ENCODE measurements around the gene STUM.

STUM gene

DNA sequence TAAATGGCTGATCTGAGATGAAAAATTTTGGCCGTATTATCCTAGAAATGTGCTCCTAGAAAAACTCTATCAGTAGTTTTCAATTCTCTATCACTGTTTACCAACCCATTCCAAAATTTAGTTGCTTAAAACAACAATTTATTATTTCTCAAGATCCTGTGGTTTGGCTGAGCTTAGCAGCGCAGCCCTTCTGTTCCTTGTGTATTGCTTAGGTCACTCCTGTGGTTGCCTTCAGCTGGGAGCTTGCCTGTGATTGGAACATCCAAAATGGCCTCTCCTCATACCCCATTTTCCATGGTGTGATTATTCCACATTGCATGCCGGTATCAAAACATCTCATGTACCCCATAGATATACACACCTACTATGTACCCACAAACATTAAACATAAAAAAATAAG, 22.8 kb upstream of the STUM start:
- no peak for DNase-seq
- no peaks in the 10 kb centered on the region for H3K4me1 Mint-ChIP-seq
- H3K36me3 Mint-ChIP-seq: no peaks in the 10 kb centered on the region
- no peak overlapping the region for H3K4me3 Mint-ChIP-seq
- H3K9me3 Mint-ChIP-seq: no peaks in the 10 kb centered on the region
- no peak overlapping the region for H3K27ac Mint-ChIP-seq
- CTCF ChIA-PET: interaction anchor here (1.1 kb wide), 1 partner anchor 68 kb away, joined by 3 read pairs; no protein-coding TSS in a partner anchor
- peaks cover 35% of the 10 kb centered on the region for H3K27me3 Mint-ChIP-seq

GRCh38 chr1:226526801-226527595, 21.6 kb upstream of the STUM start:
- Mint-ChIP-seq H3K4me3 (no peak overlapping the region), H3K9me3 (no peaks in the 10 kb centered on the region), H3K36me3 (no peaks in the 10 kb centered on the region), H3K27me3 (peaks cover 38% of the 10 kb centered on the region), H3K4me1 (no peaks in the 10 kb centered on the region), H3K27ac (no peak overlapping the region)
- CTCF ChIA-PET: no interaction called here
- DNase-seq: no peak

GRCh38 chr1:226529891-226530290, 18.7 kb upstream of the STUM start:
- Mint-ChIP-seq H3K27me3 (peaks cover 42% of the 10 kb centered on the region), H3K4me3 (no peak overlapping the region), H3K4me1 (no peaks in the 10 kb centered on the region), H3K27ac (no peak overlapping the region), H3K36me3 (no peaks in the 10 kb centered on the region), H3K9me3 (no peaks in the 10 kb centered on the region)
- DNase-seq: no peak
- CTCF ChIA-PET: no interaction called here

DNA sequence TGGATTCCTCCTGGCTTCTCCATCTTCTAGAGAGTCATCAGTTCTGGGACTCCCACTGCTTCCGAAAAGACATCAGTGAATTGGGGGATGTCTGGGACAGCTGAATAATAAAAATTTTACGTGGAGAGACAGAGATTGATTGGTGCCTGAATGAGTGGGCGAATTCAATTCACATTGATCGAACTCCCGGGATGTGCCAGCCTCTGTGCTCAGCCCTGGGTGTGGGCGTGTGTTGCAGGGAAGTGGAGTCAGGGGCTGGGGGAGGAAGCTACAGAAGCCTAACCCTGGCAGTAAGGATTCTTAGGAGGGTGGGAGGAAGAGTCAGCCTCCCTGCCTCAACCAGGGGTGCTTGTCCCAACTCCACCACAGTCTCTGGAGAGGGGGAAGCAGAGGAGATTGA, 18.0 kb upstream of the STUM start:
- H3K4me1 Mint-ChIP-seq: no peaks in the 10 kb centered on the region
- no peak overlapping the region for H3K4me3 Mint-ChIP-seq
- H3K27ac Mint-ChIP-seq: no peak overlapping the region
- DNase-seq: no peak
- CTCF ChIA-PET: interaction anchor here (0.9 kb wide), 1 partner anchor 12 kb away, joined by 3 read pairs; no protein-coding TSS in a partner anchor
- H3K36me3 Mint-ChIP-seq: no peaks in the 10 kb centered on the region
- H3K9me3 Mint-ChIP-seq: no peaks in the 10 kb centered on the region
- peaks cover 42% of the 10 kb centered on the region for H3K27me3 Mint-ChIP-seq

- Mint-ChIP-seq H3K27ac (no peak overlapping the region), H3K4me1 (no peaks in the 10 kb centered on the region), H3K9me3 (no peaks in the 10 kb centered on the region), H3K36me3 (no peaks in the 10 kb centered on the region), H3K4me3 (no peak overlapping the region), H3K27me3 (peaks cover 42% of the 10 kb centered on the region)
- CTCF ChIA-PET: interaction anchor here (0.9 kb wide), 1 partner anchor 13 kb away, joined by 3 read pairs; no protein-coding TSS in a partner anchor
- DNase-seq: no peak
Measured at GRCh38 chr1:226531360-226532093, 17.0 kb upstream of the STUM start.

GRCh38 chr1:226532553-226532952, 16.0 kb upstream of the STUM start:
- CTCF ChIA-PET: interaction anchor here (0.9 to 1.1 kb wide), 2 partner anchors 15 to 17 kb away, joined by 3 to 4 read pairs; partner anchors contain the start of gene STUM
- DNase-seq: no peak
- Mint-ChIP-seq H3K4me1 (no peaks in the 10 kb centered on the region), H3K27ac (no peak overlapping the region), H3K4me3 (no peak overlapping the region), H3K9me3 (no peaks in the 10 kb centered on the region), H3K36me3 (no peaks in the 10 kb centered on the region), H3K27me3 (peaks cover 42% of the 10 kb centered on the region)

DNA sequence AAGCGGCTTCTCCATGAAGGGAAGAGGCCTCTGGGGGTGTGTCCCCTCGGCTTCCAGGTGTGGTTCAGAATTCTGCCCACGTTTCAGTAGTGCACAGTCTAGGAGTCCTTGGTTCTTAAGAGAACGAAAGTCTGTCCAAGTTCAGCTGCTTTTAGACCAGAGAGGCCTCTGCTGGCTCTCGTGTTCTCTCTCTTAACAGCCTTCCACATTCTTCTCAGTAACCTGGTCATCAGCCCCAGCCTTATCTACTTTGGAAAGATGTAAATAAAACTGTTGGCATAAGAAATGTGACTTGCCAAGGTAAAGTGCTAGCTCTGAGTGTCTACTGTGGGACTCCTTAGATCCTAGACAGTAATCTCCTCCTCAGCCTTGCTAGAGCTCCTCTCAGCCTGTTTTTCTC, 15.3 kb upstream of the STUM start:
- Mint-ChIP-seq H3K4me3 (no peak overlapping the region), H3K36me3 (no peaks in the 10 kb centered on the region), H3K27me3 (peaks cover 42% of the 10 kb centered on the region), H3K9me3 (no peaks in the 10 kb centered on the region), H3K27ac (no peak overlapping the region), H3K4me1 (no peaks in the 10 kb centered on the region)
- CTCF ChIA-PET: interaction anchor here (0.9 to 1.1 kb wide), 2 partner anchors 14 to 16 kb away, joined by 3 to 4 read pairs; partner anchors contain the start of gene STUM
- no peak for DNase-seq

GRCh38 chr1:226534098-226534497, 14.5 kb upstream of the STUM start:
- Mint-ChIP-seq H3K9me3 (no peaks in the 10 kb centered on the region), H3K4me3 (no peak overlapping the region), H3K27me3 (peaks cover 38% of the 10 kb centered on the region), H3K4me1 (no peaks in the 10 kb centered on the region), H3K27ac (no peak overlapping the region), H3K36me3 (no peaks in the 10 kb centered on the region)
- CTCF ChIA-PET: interaction anchor here (1.3 kb wide), 1 partner anchor 13 kb away, joined by 3 read pairs; no protein-coding TSS in a partner anchor
- DNase-seq: no peak

DNA sequence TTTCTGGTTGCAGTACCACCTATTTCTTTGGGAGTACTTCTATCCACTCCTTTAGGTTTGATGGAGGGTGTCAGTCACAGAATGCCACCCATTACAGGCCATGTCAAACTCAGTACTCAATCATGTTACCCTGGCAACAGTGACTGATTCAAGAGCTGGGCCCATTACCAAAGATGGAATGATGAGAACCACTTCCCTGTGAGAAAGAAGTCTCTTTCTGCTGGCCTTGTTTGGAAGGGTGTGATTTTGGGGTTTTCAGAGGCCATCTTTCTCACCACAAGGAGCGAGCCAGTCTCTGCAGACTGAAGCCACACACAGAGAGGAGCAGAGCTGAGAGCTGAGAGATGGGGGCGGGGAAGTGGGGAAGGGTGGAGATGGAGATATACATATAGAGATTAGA, 13.9 kb upstream of the STUM start:
- Mint-ChIP-seq H3K4me3 (no peak overlapping the region), H3K27ac (no peak overlapping the region)

GRCh38 chr1:226535666-226536065, 12.9 kb upstream of the STUM start:
- CTCF ChIA-PET: no interaction called here
- no peak overlapping the region for H3K27ac Mint-ChIP-seq
- H3K27me3 Mint-ChIP-seq: peaks cover 27% of the 10 kb centered on the region
- no peak overlapping the region for H3K4me3 Mint-ChIP-seq
- H3K36me3 Mint-ChIP-seq: no peaks in the 10 kb centered on the region
- no peaks in the 10 kb centered on the region for H3K4me1 Mint-ChIP-seq
- DNase-seq: no peak
- H3K9me3 Mint-ChIP-seq: no peaks in the 10 kb centered on the region

More for the DNA sequence above, 13.9 kb upstream of the STUM start:
- Mint-ChIP-seq H3K9me3 (no peaks in the 10 kb centered on the region), H3K4me1 (no peaks in the 10 kb centered on the region), H3K27me3 (peaks cover 37% of the 10 kb centered on the region), H3K36me3 (no peaks in the 10 kb centered on the region)
- CTCF ChIA-PET: interaction anchor here (1.3 kb wide), 1 partner anchor 13 kb away, joined by 3 read pairs; no protein-coding TSS in a partner anchor
- no peak for DNase-seq

DNA sequence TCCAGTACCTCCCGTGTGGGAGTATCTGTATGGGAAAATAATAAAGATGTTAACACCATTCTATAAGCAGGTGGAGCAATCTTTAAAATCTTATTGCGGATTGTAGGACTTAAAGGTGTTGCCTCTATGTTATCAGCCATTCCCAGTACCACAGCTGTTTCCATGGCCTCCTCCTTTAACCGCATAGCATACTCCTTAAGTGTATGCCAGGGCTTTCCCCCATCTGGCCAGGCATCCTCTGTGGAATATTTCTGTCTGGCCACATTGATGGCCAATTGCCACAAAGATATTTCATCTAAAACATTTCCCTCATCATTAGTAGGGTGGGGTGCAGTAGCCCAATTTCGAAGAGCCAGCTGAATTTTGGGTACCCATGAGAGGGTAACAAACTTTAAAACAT, 7.3 kb upstream of the STUM start:
- no peak for DNase-seq
- H3K4me3 Mint-ChIP-seq: no peak overlapping the region
- H3K4me1 Mint-ChIP-seq: no peaks in the 10 kb centered on the region
- no peak overlapping the region for H3K27ac Mint-ChIP-seq
- no peaks in the 10 kb centered on the region for H3K9me3 Mint-ChIP-seq
- CTCF ChIA-PET: no interaction called here
- H3K36me3 Mint-ChIP-seq: no peaks in the 10 kb centered on the region
- H3K27me3 Mint-ChIP-seq: peaks cover 21% of the 10 kb centered on the region

GRCh38 chr1:226541631-226542622, 6.6 kb upstream of the STUM start:
- DNase-seq: no peak
- Mint-ChIP-seq H3K27ac (no peak overlapping the region), H3K9me3 (no peaks in the 10 kb centered on the region), H3K27me3 (peaks cover 28% of the 10 kb centered on the region), H3K4me1 (no peaks in the 10 kb centered on the region), H3K4me3 (no peak overlapping the region), H3K36me3 (no peaks in the 10 kb centered on the region)
- CTCF ChIA-PET: no interaction called here

DNA sequence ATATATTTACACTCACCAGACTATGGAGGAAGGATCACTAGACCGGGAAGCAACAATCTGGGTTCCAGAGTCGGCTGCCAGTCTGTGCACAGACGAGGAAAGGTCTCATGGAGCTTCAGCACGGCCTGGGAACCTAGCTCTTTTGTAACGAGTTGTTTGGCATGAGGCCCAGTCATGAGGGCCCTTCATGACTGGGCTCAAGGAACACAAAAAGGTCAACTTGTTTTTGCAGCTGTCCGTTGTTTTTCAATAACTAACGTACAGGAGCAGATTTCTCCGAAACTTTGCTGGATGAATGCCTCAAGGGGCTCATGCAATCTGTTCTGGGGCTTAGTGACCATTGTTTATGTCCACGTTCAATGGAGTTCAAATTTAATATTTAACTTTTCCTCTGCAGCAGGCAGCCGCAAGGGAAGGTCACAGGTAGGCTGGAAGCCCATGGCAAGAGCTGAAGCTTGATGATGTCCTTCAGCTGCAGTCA, 5.9 kb upstream of the STUM start:
- no peak for DNase-seq
- no peaks in the 10 kb centered on the region for H3K36me3 Mint-ChIP-seq
- H3K27ac Mint-ChIP-seq: no peak overlapping the region
- no peak overlapping the region for H3K4me3 Mint-ChIP-seq
- peaks cover 1% of the 10 kb centered on the region for H3K4me1 Mint-ChIP-seq
- peaks cover 34% of the 10 kb centered on the region for H3K27me3 Mint-ChIP-seq
- CTCF ChIA-PET: interaction anchor here (1.1 to 1.7 kb wide), 2 partner anchors 27 to 85 kb away, joined by 3 to 4 read pairs; no protein-coding TSS in a partner anchor
- H3K9me3 Mint-ChIP-seq: no peaks in the 10 kb centered on the region

All from activated naive CD4-positive, alpha-beta T cell treated with anti-CD3 and anti-CD28 coated beads, Interleukin-2, amount 10 ng/mL, durations not matched to agents 7 days and 5 days (primary cell).